Measurements from ENCODE around the gene C8G. TPM values are rescaled to one million over a fixed set of nuclear protein-coding genes. Genes with fewer than 3 reads are reported as not detected.

C8G gene
- polyA plus RNA-seq, 3 donors from 2014 or later: 1.7 to 5.1 (median 2.1) TPM

GRCh38 chr9:136925414-136926153, 19.5 kb upstream of the C8G start:
- H3K9me3 Mint-ChIP-seq: no peaks in the 10 kb centered on the region

GRCh38 chr9:136926154-136926704, 18.8 kb upstream of the C8G start:
- Mint-ChIP-seq H3K27me3 (ENCODE audit: low read depth in 3 of 3) (peaks cover 0 to 5% (median 0%) of the 10 kb centered on the region in 3 donors), H3K27ac (peak overlapping the region in 1 of 6 donors; percentile 7), H3K4me1 (no peaks in the 10 kb centered on the region), H3K4me3 (no peak overlapping the region), H3K36me3 (peaks cover 3 to 19% (median 4%) of the 10 kb centered on the region in 3 donors), H3K9me3 (no peaks in the 10 kb centered on the region)
- DNase-seq: no peak

More at GRCh38 chr9:136925414-136926153, 19.5 kb upstream of the C8G start:
- Mint-ChIP-seq H3K36me3 (peaks cover 3 to 19% (median 4%) of the 10 kb centered on the region in 3 donors), H3K4me1 (no peaks in the 10 kb centered on the region), H3K4me3 (no peak overlapping the region), H3K27me3 (ENCODE audit: low read depth in 3 of 3) (peaks cover 0 to 3% (median 0%) of the 10 kb centered on the region in 3 donors), H3K27ac (no peak overlapping the region)
- DNase-seq: no peak

- H3K36me3 Mint-ChIP-seq: peaks cover 3 to 19% (median 4%) of the 10 kb centered on the region in 3 donors
- no peak for DNase-seq
- no peak overlapping the region for H3K4me3 Mint-ChIP-seq
- H3K27me3 Mint-ChIP-seq (ENCODE audit: low read depth in 3 of 3): peaks cover 0 to 5% (median 0%) of the 10 kb centered on the region in 3 donors
- peak overlapping the region in 1 of 6 donors; percentile 7 for H3K27ac Mint-ChIP-seq
- no peaks in the 10 kb centered on the region for H3K4me1 Mint-ChIP-seq
- no peaks in the 10 kb centered on the region for H3K9me3 Mint-ChIP-seq
Observed at GRCh38 chr9:136926749-136927148, 18.3 kb upstream of the C8G start.

- Mint-ChIP-seq H3K27me3 (ENCODE audit: low read depth in 3 of 3) (peaks cover 0 to 5% (median 0%) of the 10 kb centered on the region in 3 donors), H3K9me3 (no peaks in the 10 kb centered on the region), H3K4me1 (no peaks in the 10 kb centered on the region), H3K27ac (peak overlapping the region in 2 of 6 donors; percentile 71 to 79), H3K36me3 (peaks cover 3 to 19% (median 4%) of the 10 kb centered on the region in 3 donors), H3K4me3 (no peak overlapping the region)
- no peak for DNase-seq
Observed at GRCh38 chr9:136927343-136928271, 17.4 kb upstream of the C8G start.

- no peak for DNase-seq
- no peaks in the 10 kb centered on the region for H3K4me1 Mint-ChIP-seq
- no peak overlapping the region for H3K4me3 Mint-ChIP-seq
- peak overlapping the region in 3 of 6 donors; percentile 62 to 72 (median 69) for H3K27ac Mint-ChIP-seq
- peaks cover 3 to 15% (median 4%) of the 10 kb centered on the region in 3 donors for H3K36me3 Mint-ChIP-seq
- peaks cover 0 to 5% (median 0%) of the 10 kb centered on the region in 3 donors for H3K27me3 Mint-ChIP-seq (ENCODE audit: low read depth in 3 of 3)
- H3K9me3 Mint-ChIP-seq: no peaks in the 10 kb centered on the region
Observed at GRCh38 chr9:136928591-136928990, 16.5 kb upstream of the C8G start.

- H3K27ac Mint-ChIP-seq: peak overlapping the region in 3 of 6 donors; percentile 43 to 62 (median 59)
- H3K9me3 Mint-ChIP-seq: no peaks in the 10 kb centered on the region
Observed at GRCh38 chr9:136930014-136930413, 15.0 kb upstream of the C8G start.

GRCh38 chr9:136931611-136932130, 13.4 kb upstream of the C8G start:
- H3K9me3 Mint-ChIP-seq: no peaks in the 10 kb centered on the region
- H3K27me3 Mint-ChIP-seq (ENCODE audit: low read depth in 3 of 3): peaks cover 0 to 6% (median 0%) of the 10 kb centered on the region in 3 donors
- H3K4me3 Mint-ChIP-seq: no peak overlapping the region
- H3K27ac Mint-ChIP-seq: peak overlapping the region in 3 of 6 donors; percentile 5 to 84 (median 62)
- peaks cover 3 to 10% (median 4%) of the 10 kb centered on the region in 3 donors for H3K36me3 Mint-ChIP-seq
- peaks cover 6% of the 10 kb centered on the region in 2 donors for H3K4me1 Mint-ChIP-seq
- DNase-seq: no peak

More at GRCh38 chr9:136930014-136930413, 15.0 kb upstream of the C8G start:
- Mint-ChIP-seq H3K4me3 (no peak overlapping the region), H3K27me3 (ENCODE audit: low read depth in 3 of 3) (peaks cover 0 to 6% (median 0%) of the 10 kb centered on the region in 3 donors), H3K36me3 (peaks cover 3 to 10% (median 4%) of the 10 kb centered on the region in 3 donors), H3K4me1 (peaks cover 3 to 6% of the 10 kb centered on the region in 2 donors)
- DNase-seq: no peak

GRCh38 chr9:136934277-136934676, 10.8 kb upstream of the C8G start:
- H3K4me1 Mint-ChIP-seq: peaks cover 6% of the 10 kb centered on the region in 2 donors
- H3K36me3 Mint-ChIP-seq: peaks cover 0 to 4% (median 3%) of the 10 kb centered on the region in 3 donors
- no peaks in the 10 kb centered on the region for H3K9me3 Mint-ChIP-seq
- DNase-seq: no peak
- no peak overlapping the region for H3K4me3 Mint-ChIP-seq
- H3K27ac Mint-ChIP-seq: no peak overlapping the region
- peaks cover 0 to 5% (median 0%) of the 10 kb centered on the region in 3 donors for H3K27me3 Mint-ChIP-seq (ENCODE audit: low read depth in 3 of 3)

GRCh38 chr9:136935651-136936050, 9.4 kb upstream of the C8G start:
- Mint-ChIP-seq H3K4me1 (peaks cover 6% of the 10 kb centered on the region in 2 donors), H3K4me3 (no peak overlapping the region), H3K9me3 (no peaks in the 10 kb centered on the region)

GRCh38 chr9:136936645-136937170, 8.3 kb upstream of the C8G start:
- Mint-ChIP-seq H3K36me3 (peaks cover 0 to 5% (median 3%) of the 10 kb centered on the region in 3 donors), H3K4me3 (no peak overlapping the region), H3K27me3 (ENCODE audit: low read depth in 3 of 3) (peaks cover 0 to 5% (median 0%) of the 10 kb centered on the region in 3 donors), H3K4me1 (peaks cover 6% of the 10 kb centered on the region in 2 donors), H3K27ac (peak overlapping the region in 4 of 6 donors; percentile 26 to 86 (median 47)), H3K9me3 (no peaks in the 10 kb centered on the region)
- DNase-seq: no peak

More at GRCh38 chr9:136935651-136936050, 9.4 kb upstream of the C8G start:
- DNase-seq: no peak
- Mint-ChIP-seq H3K27me3 (ENCODE audit: low read depth in 3 of 3) (peaks cover 0 to 3% (median 0%) of the 10 kb centered on the region in 3 donors), H3K36me3 (peaks cover 0 to 5% (median 3%) of the 10 kb centered on the region in 3 donors), H3K27ac (peak overlapping the region in 1 of 6 donors; percentile 58)

GRCh38 chr9:136937186-136938001, 7.6 kb upstream of the C8G start:
- no peak overlapping the region for H3K4me3 Mint-ChIP-seq
- peaks cover 6% of the 10 kb centered on the region in 2 donors for H3K4me1 Mint-ChIP-seq
- no peaks in the 10 kb centered on the region for H3K9me3 Mint-ChIP-seq
- H3K27me3 Mint-ChIP-seq (ENCODE audit: low read depth in 3 of 3): peaks cover 0 to 5% (median 3%) of the 10 kb centered on the region in 3 donors
- H3K27ac Mint-ChIP-seq: peak overlapping the region in 2 of 6 donors; percentile 1 to 5
- peaks cover 0 to 5% (median 3%) of the 10 kb centered on the region in 3 donors for H3K36me3 Mint-ChIP-seq
- DNase-seq: no peak

- peak overlapping the region in 2 of 6 donors; percentile 0 to 52 for H3K27ac Mint-ChIP-seq
Observed at GRCh38 chr9:136939431-136939995, 5.5 kb upstream of the C8G start.

More at GRCh38 chr9:136939431-136939995, 5.5 kb upstream of the C8G start:
- no peak overlapping the region for H3K4me3 Mint-ChIP-seq
- no peaks in the 10 kb centered on the region for H3K9me3 Mint-ChIP-seq
- peaks cover 0 to 12% of the 10 kb centered on the region in 2 donors for H3K4me1 Mint-ChIP-seq
- no peak for DNase-seq
- peaks cover 0 to 9% (median 3%) of the 10 kb centered on the region in 3 donors for H3K27me3 Mint-ChIP-seq (ENCODE audit: low read depth in 3 of 3)
- H3K36me3 Mint-ChIP-seq: peaks cover 0 to 5% (median 3%) of the 10 kb centered on the region in 3 donors

Data from immature natural killer cell (primary cell).